A172 (cell line): ENCODE data around the gene PNLIP. TPM values are rescaled to one million over a fixed set of nuclear protein-coding genes. Genes with fewer than 3 reads are reported as not detected.

Experiments
- DNase-seq: peaks from one replicate; pipeline ENCODE4 v3.0.0-alpha.2; 2015; ENCODE audit warnings: low spot score
- total RNA-seq: library from RNA; depleted of rRNA; stranded (reverse); fragments of >200 nt; shearing (Covaris generic); gene quantifications from 2 replicates; pipeline ENCODE4 v1.2.3, GENCODE V29; 2014

Gene PNLIP
- total RNA-seq, 1 experiment from 2014 or later = not detected

GRCh38 chr10:116574797-116575196, 29.1 kb downstream of the PNLIP start:
- DNase-seq = no peak

DNA sequence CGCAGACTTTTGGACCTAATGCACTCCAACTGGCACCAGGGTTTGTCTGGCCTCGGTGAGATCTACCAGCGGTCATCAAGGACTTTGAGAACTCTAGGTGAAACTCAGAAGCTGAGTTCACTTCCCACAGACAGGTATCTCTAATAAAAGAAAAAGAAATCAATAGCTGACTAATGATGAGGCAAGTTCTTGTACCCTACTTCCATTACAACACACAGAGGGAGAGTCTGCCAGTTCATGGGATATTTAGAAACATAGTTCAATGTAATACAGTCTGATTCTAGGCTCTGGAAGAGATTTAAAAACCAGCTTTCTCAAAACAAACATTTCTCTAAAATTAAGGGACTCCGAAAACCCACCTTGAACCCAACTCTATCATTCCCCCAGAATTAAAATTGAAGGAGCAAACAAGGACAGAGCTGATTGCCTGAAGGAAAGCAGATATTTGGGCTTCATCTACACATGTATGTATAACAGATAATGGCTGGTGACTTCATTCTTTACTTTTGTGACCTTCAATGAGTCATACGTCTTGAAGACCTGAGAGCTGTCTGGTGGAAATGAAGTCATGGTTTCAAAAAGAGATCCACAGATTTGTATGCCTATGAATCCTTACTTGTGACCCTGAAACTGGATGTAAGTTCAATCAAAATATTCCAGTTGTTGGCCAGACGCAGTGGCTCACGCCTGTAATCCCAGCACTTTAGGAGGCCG, 42.3 kb downstream of the PNLIP start:
- no peak for DNase-seq

DNA sequence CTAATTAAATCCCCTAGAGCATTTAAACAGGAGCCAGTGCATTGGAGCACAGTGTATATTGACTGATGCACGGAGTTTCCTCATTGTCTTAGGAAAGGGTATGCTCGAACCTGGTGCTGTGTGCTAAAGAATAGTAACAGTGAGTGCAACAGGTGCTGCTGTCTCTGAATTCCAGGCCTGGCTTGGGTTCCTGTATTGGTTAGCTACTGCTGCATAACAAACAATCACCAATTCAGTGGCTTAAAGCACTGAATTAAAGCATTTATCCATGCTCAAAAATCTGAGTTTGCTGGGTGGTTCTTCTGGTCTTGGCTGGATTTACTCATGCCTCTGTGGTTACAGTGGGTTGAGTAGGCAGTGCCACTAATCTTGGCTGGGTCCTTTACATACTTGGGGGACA, 43.3 kb downstream of the PNLIP start:
- DNase-seq = no peak

DNA sequence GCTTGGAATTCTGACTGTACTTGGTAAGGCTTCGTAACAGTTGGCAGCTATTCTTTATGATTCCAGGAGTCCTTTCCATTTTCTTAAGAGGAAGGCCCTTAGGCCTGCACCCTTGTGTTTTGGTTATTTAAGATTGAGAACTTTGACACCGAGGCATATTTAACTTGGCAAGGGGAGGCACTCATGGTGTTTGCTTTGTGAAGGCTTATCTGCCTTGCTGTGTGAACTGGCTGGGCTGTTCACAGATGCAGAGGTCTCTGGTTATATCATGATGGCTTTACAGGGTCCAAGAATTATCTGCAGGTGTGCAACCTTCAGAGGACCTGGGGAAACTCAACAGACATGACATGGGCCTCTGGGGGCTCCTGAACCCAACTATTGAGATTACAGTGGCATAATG, 44.2 kb downstream of the PNLIP start:
- no peak for DNase-seq

DNA sequence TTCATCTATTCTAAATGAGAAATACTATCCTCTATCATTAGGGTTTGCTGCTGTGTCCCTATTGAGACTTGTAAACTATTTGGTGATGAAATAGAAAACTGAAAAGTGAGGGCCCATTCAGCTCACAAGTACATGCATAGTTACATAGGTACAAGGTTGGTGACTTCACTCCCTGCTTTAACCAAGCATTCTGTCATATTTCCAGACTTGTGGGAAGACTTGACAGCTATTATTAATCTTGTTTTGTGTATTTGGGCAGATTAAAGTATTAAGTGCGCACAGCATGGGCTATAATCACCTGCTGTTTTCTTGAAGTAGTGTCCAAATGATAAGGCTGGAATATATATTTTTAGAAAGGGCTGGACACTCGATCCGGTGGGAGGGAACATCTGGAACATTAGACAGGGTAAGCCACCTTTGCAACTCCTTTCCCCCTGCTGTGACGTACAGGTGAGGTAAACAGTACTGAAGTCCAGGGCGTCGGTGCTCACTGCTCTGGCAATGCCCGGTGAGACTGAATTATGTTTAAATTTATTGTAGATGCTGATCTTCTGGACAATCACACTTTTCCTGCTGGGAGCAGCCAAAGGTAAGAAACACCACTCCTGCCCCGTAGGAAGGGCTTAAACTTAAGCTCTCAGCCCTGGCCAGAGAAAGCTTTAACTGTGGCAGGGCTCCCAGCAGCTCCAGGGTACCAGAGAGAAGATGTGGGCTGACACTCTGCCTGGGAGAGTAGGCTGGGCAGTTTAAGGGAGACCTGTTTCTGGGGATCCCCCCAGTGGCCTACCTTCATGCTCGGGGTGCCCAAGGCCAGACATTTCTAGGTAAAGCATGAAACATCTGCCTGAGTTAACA, 45.1 kb downstream of the PNLIP start, which contains the start of gene PNLIPRP1:
TSS of gene PNLIPRP1 (plus strand) at position 370 of the 855 bp plus-strand sequence. CDS start at position 541, 171 bp downstream.
- no peak for DNase-seq

GRCh38 chr10:116593139-116593740, 47.5 kb downstream of the PNLIP start:
- no peak for DNase-seq

DNA sequence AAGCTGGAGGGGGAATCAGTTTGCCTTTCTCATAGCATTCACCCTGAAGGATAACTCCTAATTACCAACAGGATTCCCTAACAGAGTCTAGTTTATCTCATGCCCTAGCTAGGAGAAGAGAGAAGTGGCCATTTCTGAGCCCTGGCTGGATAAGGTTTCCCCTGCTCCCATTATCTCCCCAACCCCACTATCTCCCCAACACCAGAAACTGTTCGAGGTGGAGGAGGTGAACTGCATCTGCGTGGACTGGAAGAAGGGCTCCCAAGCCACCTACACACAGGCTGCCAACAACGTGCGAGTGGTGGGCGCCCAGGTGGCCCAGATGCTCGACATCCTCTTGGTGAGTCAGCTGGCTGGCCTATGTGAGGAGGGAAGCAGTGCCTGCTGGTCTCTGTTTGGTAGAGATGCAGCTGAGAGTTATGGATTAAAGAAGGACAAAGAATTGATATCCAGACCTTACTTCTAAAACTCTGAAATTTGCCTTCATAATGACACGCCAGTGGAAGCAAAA, 48.8 kb downstream of the PNLIP start:
- no peak for DNase-seq

- DNase-seq = no peak
These were observed 50.3 kb downstream of the PNLIP start for GRCh38 chr10:116596062-116596461.

DNA sequence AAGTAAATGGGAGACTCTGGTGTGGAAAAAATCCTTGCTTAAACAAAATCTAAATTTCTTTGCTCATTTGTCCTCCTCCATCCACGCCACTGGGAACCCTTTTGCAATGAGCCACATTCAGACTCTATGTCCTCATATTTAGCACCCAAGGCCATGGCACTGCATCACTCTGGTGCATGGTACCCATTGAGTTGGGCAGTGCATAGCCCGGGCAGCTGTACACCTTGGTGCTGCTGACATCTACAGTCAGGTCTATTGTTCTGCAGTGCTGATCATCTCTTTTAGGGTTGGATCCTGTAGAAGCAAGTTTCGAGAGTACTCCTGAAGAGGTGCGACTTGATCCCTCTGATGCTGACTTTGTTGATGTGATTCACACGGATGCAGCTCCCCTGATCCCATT, 51.8 kb downstream of the PNLIP start:
- DNase-seq = no peak

GRCh38 chr10:116598329-116598728, 52.6 kb downstream of the PNLIP start:
- DNase-seq = no peak

DNA sequence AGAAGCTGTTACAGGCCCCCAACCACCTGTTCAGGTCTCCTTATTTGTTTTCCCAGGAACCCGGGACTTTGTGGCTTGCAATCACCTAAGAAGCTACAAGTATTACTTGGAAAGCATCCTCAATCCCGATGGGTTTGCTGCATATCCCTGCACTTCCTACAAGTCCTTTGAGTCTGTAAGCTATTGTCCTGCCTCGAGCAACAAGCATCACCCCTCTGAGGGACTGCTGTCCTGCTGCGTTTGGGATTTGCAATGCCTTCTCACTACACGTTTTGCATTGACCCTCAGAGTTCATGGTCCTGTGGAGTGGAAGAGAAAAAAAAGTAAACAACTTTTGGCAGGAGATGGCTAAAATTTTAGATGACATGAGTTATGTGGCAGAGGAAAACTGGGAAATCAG, 54.3 kb downstream of the PNLIP start:
- no peak for DNase-seq

GRCh38 chr10:116602648-116603400, 57.1 kb downstream of the PNLIP start:
- DNase-seq = no peak

DNA sequence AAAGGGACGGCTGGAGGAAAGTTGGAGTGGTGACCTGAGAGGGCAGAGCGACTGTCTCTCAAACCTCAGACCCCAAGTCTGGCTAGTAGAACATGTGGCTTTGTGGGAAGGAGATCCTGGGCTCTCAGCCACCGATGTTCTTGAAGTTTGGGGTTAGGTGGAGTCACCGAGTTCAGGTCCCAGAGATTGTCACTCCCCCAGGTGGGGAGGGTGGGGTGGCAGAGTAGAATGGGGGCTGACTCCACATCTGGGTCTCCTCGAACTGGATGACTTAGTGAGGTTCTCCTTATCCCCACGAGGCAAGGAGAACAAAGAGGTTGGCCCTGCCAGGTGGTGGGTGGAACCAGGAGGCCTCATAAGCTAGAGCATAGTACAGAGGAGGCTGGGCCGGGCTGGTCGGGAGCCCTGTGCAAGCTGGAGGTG, 60.3 kb downstream of the PNLIP start:
- no peak for DNase-seq

- DNase-seq = no peak
These were observed 61.6 kb downstream of the PNLIP start for GRCh38 chr10:116607336-116607735.

GRCh38 chr10:116608686-116609594, 63.2 kb downstream of the PNLIP start:
- DNase-seq = no peak

GRCh38 chr10:116610443-116611152, 64.9 kb downstream of the PNLIP start:
- no peak for DNase-seq

GRCh38 chr10:116611153-116611545, 65.4 kb downstream of the PNLIP start:
- DNase-seq = no peak

GRCh38 chr10:116612107-116612769, 66.5 kb downstream of the PNLIP start:
- no peak for DNase-seq

DNA sequence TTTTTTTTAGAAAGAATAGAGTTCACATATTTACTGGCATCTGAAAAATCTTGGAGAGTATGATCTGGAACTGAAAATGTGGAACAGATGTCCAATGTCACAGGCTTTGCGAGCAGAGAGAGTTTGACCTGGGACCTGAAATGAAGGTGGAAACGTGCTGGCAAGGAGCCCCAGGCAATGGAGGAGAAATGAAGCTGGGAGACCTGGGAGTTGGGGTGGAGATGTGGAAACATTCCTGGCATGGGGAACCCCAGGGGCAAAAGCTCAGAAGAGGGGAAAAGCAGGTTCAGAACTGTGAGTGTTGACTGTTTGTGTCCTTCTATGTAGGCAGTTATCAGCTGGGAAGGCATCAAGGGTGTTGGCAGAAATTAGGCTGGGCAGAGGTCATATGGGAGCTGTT, 67.7 kb downstream of the PNLIP start:
- DNase-seq = no peak
